HG03025 (cell line): ENCODE data around the gene WDR64.
"Not testable (repeated sequence)": the region's sequence is repeated elsewhere in the genome, so short reads cannot be mapped to it uniquely, and the experiment has no call there.

Experiments
- ATAC-seq: cut with Tn5 transposase; IDR thresholded peaks from one replicate; pipeline ENCODE4 v1.9.1; 2021; ENCODE audit warnings: mild to moderate bottlenecking, moderate library complexity; ENCODE audit not compliant: unreplicated experiment, low FRiP score

The WDR64 gene

DNA sequence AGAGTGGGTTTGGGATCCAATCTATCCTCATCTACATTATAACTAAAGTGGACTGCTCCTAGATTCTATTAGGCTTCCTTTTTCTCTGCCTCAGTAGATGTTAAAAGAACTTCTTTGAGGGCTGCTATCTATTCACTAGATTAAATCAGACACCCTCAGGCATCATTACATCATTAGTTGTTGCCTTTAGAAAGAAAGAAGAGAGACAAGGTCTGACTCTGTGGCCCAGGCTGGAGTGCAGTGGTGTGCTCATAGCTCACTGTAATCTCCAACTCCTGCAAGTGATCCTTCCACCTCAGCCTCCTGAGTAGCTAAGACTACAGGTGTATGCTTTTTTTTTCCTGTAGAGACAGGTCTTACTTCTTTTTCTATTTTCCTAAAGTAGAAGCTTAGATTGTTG is 124.8 kb downstream of the WDR64 start:
- no peak for ATAC-seq

GRCh38 chr1:241778117-241778516 is 126.0 kb downstream of the WDR64 start:
- no peak for ATAC-seq

DNA sequence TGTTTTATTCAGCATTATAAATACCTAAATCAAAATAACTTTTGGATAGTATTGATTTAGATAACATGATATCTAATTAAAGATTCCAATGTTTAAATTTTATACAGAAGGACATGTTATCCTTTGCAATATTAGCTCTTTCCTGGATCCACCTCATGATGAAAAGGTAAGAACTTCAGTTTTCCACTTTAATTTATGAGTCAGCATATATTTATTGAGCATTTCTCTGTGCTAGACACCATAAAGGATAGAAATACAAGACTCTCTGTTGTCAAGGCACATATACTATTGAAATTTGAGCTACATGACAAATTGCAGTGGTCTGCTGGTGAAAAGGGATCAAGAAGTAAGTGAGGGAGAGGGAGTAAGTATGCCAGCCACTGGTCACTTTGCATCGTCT is 127.8 kb downstream of the WDR64 start:
- no peak for ATAC-seq

DNA sequence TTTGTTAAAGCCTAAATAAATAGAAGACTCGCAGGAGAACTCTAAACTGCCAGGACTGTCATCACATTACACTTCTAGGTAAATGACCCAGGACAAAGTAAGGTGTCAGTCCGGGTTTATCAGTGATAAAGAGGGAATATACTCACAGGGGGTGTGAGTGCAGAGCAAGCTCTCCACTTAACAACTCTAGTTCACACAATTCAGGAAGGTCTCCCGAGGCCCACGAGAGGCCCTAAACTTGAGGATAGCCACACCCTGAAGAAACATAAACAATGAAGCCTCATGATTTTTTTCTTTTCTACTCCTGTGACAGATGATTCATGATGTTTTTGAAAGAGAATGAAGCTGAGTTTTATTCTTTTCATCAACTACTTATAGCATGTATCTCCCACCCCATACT is 130.3 kb downstream of the WDR64 start:
- ATAC-seq: no peak

GRCh38 chr1:241787691-241788090 is 135.6 kb downstream of the WDR64 start:
- no peak for ATAC-seq

GRCh38 chr1:241789061-241789460 is 137.0 kb downstream of the WDR64 start:
- ATAC-seq: no peak

DNA sequence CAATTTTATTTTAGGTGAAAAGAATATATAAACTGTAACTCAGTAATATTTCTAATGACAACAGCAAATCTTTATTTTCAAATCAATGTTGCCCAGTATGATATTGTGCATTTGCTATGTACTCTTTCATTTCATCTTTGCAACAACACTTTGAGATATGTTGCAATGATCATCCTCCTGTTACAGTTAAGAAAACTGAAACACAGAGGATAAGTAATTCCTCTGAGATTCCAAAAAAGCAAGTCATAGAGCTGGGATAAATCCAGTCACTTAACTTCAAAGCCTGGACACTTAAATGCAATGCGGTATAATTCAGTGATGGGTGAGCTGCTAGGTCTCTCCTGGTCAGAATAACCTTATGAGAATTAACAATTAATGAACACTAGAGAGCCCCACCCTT is 147.3 kb downstream of the WDR64 start:
- no peak for ATAC-seq

DNA sequence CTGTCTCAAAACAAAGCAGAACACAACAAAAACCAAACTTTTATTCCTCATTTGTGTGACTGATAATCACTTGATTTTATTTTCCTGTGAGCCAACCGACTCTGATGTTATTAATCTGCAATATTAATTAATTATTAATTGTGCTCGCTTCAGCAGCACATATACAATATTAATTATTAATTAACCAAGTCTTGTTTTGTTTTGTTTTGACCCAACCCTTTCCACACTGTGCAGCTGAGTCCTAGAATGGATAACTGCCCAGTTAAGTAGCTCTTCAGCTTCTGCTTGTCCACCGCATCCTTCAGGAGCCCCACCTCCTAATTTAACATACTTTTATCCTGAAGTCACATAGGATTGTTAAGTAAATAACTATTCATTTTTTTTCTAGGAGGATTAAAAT is 148.6 kb downstream of the WDR64 start:
- ATAC-seq: no peak

DNA sequence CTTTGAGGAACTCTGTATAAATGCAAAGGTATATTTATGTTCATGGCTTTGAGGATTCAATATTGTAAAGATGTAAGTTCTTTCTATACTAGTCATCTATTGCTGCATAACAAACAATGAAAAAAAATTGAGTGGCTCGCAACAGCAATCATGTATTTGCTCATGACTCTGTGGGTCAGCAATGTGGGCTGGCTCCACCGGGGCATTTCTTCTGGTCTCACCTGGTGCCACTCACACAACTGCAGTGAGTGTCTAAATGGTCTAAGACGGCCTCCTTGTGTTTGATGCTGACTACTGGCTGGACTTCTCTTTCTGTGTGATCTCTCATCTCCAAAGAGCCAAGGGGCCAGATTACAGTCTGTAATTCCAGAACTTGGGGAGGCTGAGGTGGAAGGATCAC is 150.8 kb downstream of the WDR64 start:
- ATAC-seq: no peak

DNA sequence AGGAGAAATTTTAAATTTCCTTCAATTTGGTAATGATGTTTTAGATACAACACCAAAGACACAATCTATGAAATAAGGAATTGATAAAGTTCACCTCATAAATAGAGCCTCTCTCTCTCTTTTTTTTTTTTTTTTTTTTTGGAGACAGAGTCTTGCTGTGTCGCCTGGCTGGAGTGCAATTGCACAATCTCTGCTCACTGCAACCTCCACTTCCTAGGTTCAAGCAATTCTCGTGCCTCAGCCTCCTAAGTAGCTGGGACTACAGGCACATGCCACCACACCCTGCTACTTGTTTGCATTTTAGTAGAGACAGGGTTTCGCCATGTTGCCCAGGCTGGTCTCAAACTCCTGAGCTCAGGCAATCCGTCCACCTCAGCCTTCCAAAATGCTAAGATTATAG is 152.6 kb downstream of the WDR64 start:
- not testable (repeated sequence) for ATAC-seq

DNA sequence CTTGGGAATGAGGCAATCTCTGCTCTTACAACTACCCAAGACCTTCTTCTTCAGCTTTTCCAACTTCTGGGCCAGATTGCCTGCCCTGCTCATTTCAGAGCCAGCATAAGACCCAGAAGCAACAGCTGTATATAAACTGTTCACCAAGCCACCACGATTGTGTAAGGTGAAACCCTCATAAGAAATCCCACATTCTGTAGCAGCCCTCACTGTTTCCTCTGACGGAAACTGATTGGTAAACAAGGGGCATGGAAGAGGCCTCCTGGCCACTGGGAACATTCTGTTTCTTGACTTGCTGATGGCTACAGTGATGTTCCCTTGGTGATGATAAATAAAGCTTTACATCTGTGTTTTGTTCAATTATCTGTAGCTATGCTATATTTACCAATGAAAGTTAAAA is 156.2 kb downstream of the WDR64 start:
- ATAC-seq: no peak

GRCh38 chr1:241810769-241811405 is 158.8 kb downstream of the WDR64 start:
- ATAC-seq: peak; percentile 81

- no peak for ATAC-seq
These were observed 161.8 kb downstream of the WDR64 start for GRCh38 chr1:241813768-241814320.

- ATAC-seq: no peak
These were observed 163.9 kb downstream of the WDR64 start for GRCh38 chr1:241816008-241816407.

DNA sequence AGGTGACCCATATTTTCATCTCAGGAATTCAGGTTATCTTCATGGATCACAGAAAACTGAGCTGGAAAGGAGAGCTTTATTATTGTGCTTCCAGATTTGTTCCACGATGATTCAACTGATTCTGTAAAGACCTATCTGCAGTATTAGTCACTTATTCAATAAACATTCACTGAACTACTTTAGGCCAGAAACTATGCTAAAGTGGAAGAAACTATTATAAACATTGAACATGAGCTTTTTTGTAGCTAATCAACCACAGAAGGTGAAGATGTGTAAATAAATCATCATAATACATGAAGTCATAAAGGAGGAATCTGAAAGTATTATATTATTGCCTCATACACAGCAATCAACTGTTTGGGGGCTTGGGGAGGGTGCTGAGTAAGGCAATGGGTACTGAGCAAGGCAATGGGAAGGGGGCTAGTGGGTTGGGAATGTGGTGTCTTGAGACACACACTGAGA is 165.3 kb downstream of the WDR64 start:
- no peak for ATAC-seq

GRCh38 chr1:241817956-241818612 is 166.0 kb downstream of the WDR64 start:
- ATAC-seq: no peak

GRCh38 chr1:241819340-241819866 is 167.3 kb downstream of the WDR64 start:
- no peak for ATAC-seq

DNA sequence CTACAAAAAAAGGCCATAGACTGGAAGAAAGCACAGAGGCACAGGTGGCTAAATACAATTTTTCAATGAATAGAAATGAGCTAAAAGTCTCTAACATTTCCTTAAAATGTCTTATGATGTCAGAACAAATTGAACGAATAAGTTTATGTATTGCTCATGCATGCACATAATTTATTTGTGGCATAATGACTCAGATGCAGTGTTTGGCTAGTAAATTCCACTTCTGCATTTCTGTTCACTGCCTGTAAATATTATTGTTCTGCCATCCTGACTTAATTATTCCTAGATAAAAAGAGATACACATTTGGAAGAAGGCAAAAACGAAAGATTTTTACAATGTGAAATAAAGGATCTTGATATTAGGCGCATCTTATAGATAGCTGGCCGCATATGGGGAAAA is 169.3 kb downstream of the WDR64 start:
- no peak for ATAC-seq

DNA sequence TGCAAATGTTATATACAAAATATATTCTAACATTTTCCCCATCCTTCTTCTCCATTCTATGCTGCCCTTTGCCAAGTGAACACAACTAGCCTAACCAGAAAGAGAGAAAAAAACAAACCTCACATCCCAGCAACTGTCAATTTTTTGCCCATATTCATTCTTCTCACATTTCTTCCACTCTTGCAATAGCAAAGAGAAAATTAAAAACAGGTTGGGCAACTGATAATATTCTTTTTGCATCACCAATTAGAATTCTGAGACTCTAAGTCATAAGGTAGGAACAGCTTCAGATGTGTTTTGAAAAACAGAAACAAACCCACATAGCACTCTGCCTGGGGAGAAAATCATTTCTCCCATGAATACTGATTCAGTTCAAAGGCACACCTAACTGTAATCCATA is 170.8 kb downstream of the WDR64 start:
- ATAC-seq: no peak

- no peak for ATAC-seq
These were observed 171.8 kb downstream of the WDR64 start for GRCh38 chr1:241823925-241824324.

- no peak for ATAC-seq
These were observed 173.5 kb downstream of the WDR64 start for GRCh38 chr1:241825581-241825980.

- ATAC-seq: not testable (repeated sequence)
These were observed 174.5 kb downstream of the WDR64 start for GRCh38 chr1:241826613-241827012.
